ENCODE measurements around the gene NABP2.
A peak's percentile ranks its signal among the peaks of the same experiment; 100 is the strongest.

GRCh38 chr12:56202838-56203237 lies 21.3 kb upstream of the NABP2 start:
- TF ChIP-seq CTCF (IDR thresholded peaks at IDR 0.05) = no peak
- TF ChIP-seq REST (IDR thresholded peaks at IDR 0.05; ENCODE audit: insufficient read depth in 1 of 2, low read depth in 2 of 2, low read length in 1 of 2) = no peak
- TF ChIP-seq POLR2AphosphoS5 (IDR thresholded peaks at IDR 0.05; ENCODE audit: low read depth, low read length) = 0 out of 2 replicates have a peak, but pooled peaks have one; percentile 8

Measured in Panc1 (cell line).